HepG2 (cell line): ENCODE data around the gene OR5K4. TPM values are rescaled to one million over a fixed set of nuclear protein-coding genes. Genes with fewer than 3 reads are reported as not detected.

Experiments
- ATAC-seq: fragments of 200-7000 bp; cut with Tn5 transposase; 3 replicates; pipeline ENCODE4 v1.9.1; 2020; ENCODE audit warnings: mild to moderate bottlenecking, moderate library complexity
- BruUV-seq: library from RNA; stranded (reverse); fragments of 400-500 nt; replicated peaks from 2 replicates; lab custom pipeline; 2021; lab: Mats Ljungman, UMichigan
- CTCF ChIA-PET: fragments of 300-600 bp; formaldehyde crosslinking; extraction: SDS; loops from one replicate; lab custom pipeline; 2021; ENCODE audit warnings: low total read pairs, inconsistent platforms, low intra/inter-chr PET ratio; lab: Yijun Ruan, JAX
- POLR2A ChIA-PET: fragments of 350-600 bp; sonication (Branson Sonifier 250); formaldehyde crosslinking; loops from one replicate; lab custom pipeline; 2020; ENCODE audit warnings: antibody characterized with exemption, inconsistent platforms; lab: Yijun Ruan, JAX
- DNase-seq: peaks from one replicate; pipeline ENCODE4 v3.0.0-alpha.2; 2015; ENCODE audit warnings: low spot score
- FAIRE-seq: peaks from 3 replicates; lab custom pipeline; 2011; peaks lifted over from hg19 to GRCh38; lab: Jason Lieb, UNC
- H2AFZ ChIP-seq: one replicate; pipeline ENCODE4 v1.6.1; 2011; ENCODE audit warnings: low read length, inconsistent platforms
- H3K27ac ChIP-seq: fragments of 300-600 bp; 3 replicates; pipeline ENCODE4 v1.8.0; 2011; ENCODE audit warnings: mixed run types, mild to moderate bottlenecking, mixed read lengths, low read length, inconsistent platforms; ENCODE audit not compliant: insufficient read depth; ENCODE audit errors: extremely low read length
- H3K27me3 ChIP-seq, 2 experiments: fragments of 200-600 bp in 1 of 2; 2 replicates in 1 of 2; 3 replicates in 1 of 2; pipeline versions ENCODE4 v1.6.0 to v1.8.0; 2011; ENCODE audit warnings: low read length in 2 of 2, mild to moderate bottlenecking in 2 of 2, moderate library complexity in 2 of 2, inconsistent platforms in 1 of 2; ENCODE audit not compliant: insufficient read depth in 2 of 2, control insufficient read depth in 1 of 2
- H3K36me3 ChIP-seq, 2 experiments: fragments of 200-600 bp in 1 of 2; replicated peaks in 1 of 2; 2 replicates in 1 of 2; 3 replicates in 1 of 2; pipeline versions ENCODE4 v1.5.1 to v1.8.0; 2011; ENCODE audit warnings: low read length in 2 of 2, inconsistent platforms in 1 of 2; ENCODE audit not compliant: insufficient read depth in 2 of 2, control insufficient read depth in 1 of 2
- H3K4me1 ChIP-seq: 2 replicates; pipeline ENCODE4 v1.5.1; 2012; ENCODE audit warnings: low read length, inconsistent platforms; ENCODE audit not compliant: insufficient read depth
- H3K4me2 ChIP-seq: 2 replicates; pipeline ENCODE4 v1.6.0; 2011; ENCODE audit warnings: low read depth, low read length, inconsistent platforms
- H3K4me3 ChIP-seq, 3 experiments: fragments of 200-600 bp in 1 of 3; sonication (generic), shearing (Covaris generic) in 1 of 3; replicated peaks in 1 of 3; 2 replicates each; pipeline ENCODE4 v1.5.1; 2011 to 2016; ENCODE audit warnings: low read length in 3 of 3, inconsistent platforms in 2 of 3, low read depth in 2 of 3, mild to moderate bottlenecking in 2 of 3, control low read depth in 1 of 3, mixed read lengths in 1 of 3; ENCODE audit not compliant: insufficient read depth in 1 of 3
- H3K79me2 ChIP-seq: one replicate; pipeline ENCODE4 v1.6.1; 2011; ENCODE audit warnings: low read length, inconsistent platforms; ENCODE audit not compliant: insufficient read depth
- H3K9ac ChIP-seq: 2 replicates; pipeline ENCODE4 v1.6.0; 2011; ENCODE audit warnings: mild to moderate bottlenecking, low read depth, low read length, inconsistent platforms; ENCODE audit not compliant: insufficient read depth
- H3K9me3 ChIP-seq: 2 replicates; pipeline ENCODE4 v1.5.1; 2012; ENCODE audit warnings: mild to moderate bottlenecking, low read length
- H4K20me1 ChIP-seq: 2 replicates; pipeline ENCODE4 v1.6.0; 2011; ENCODE audit warnings: inconsistent platforms, mild to moderate bottlenecking, low read length, moderate library complexity; ENCODE audit not compliant: insufficient read depth
- ATF4 ChIP-seq, 2 experiments: fragments of 450-650 bp in 1 of 2; sonication (generic) in 1 of 2; formaldehyde crosslinking; IDR thresholded peaks; 2 replicates each; pipeline versions ENCODE4 v1.5.0 to v1.8.0; 2020 to 2022; ENCODE audit warnings: mild to moderate bottlenecking in 1 of 2, missing genetic modification reagents in 1 of 2
- CEBPB ChIP-seq: IDR thresholded peaks from 2 replicates; pipeline ENCODE4 v1.6.1; 2011; ENCODE audit warnings: low read depth, low read length, improper control_type of control experiment, borderline replicate concordance
- CEBPG ChIP-seq: IDR thresholded peaks from 2 replicates; pipeline ENCODE4 v1.6.1; 2016
- DMTF1 ChIP-seq: sonication (generic); formaldehyde crosslinking; IDR thresholded peaks from 2 replicates; pipeline ENCODE4 v1.4.0; 2020; ENCODE audit warnings: mild to moderate bottlenecking, missing genetic modification reagents
- FOXA1 ChIP-seq, 2 experiments: fragments of 450-650 bp in 1 of 2; sonication (generic) in 1 of 2; formaldehyde crosslinking in 1 of 2; IDR thresholded peaks; 2 replicates each; pipeline versions ENCODE4 v1.4.0 to v1.6.1; 2016 to 2020; ENCODE audit warnings: missing genetic modification reagents in 1 of 2
- GFI1 ChIP-seq: sonication (generic); formaldehyde crosslinking; IDR thresholded peaks from 2 replicates; pipeline ENCODE4 v1.5.0; 2020; ENCODE audit warnings: missing genetic modification reagents, mild to moderate bottlenecking, borderline replicate concordance
- IRX3 ChIP-seq: sonication (generic); formaldehyde crosslinking; IDR thresholded peaks from 2 replicates; pipeline ENCODE4 v1.8.1; 2023; ENCODE audit warnings: mild to moderate bottlenecking, low read depth, missing genetic modification reagents, borderline replicate concordance
- JARID2 ChIP-seq: sonication (generic); formaldehyde crosslinking; IDR thresholded peaks from 2 replicates; pipeline ENCODE4 v1.8.1; 2023; ENCODE audit warnings: missing genetic modification reagents, inconsistent platforms; ENCODE audit not compliant: insufficient replicate concordance
- MAFK ChIP-seq, 2 experiments: IDR thresholded peaks in 1 of 2; conservative IDR thresholded peaks in 1 of 2; 2 replicates each; pipeline ENCODE4 v1.6.1; 2011; ENCODE audit warnings: improper control_type of control experiment in 2 of 2, low read length in 2 of 2
- NCOR1 ChIP-seq: fragments of 200-600 bp; sonication (generic); IDR thresholded peaks from 2 replicates; pipeline ENCODE4 v1.7.0; 2017; ENCODE audit warnings: antibody characterized with exemption, low read length, borderline replicate concordance
- NFIC ChIP-seq: IDR thresholded peaks from 2 replicates; pipeline ENCODE4 v1.6.1; 2012; ENCODE audit warnings: mild to moderate bottlenecking, low read length, inconsistent platforms
- NFRKB ChIP-seq: fragments of 450-650 bp; IDR thresholded peaks from 2 replicates; pipeline ENCODE4 v1.6.1; 2017
- NR2F2 ChIP-seq: IDR thresholded peaks from 2 replicates; pipeline ENCODE4 v1.6.1; 2012; ENCODE audit warnings: low read depth, inconsistent platforms, borderline replicate concordance
- RAD21 ChIP-seq: fragments of 450-650 bp; formaldehyde crosslinking; IDR thresholded peaks from 2 replicates; pipeline ENCODE4 v1.5.0; 2020; ENCODE audit warnings: mild to moderate bottlenecking
- SMAD3 ChIP-seq: sonication (generic); formaldehyde crosslinking; IDR thresholded peaks from 2 replicates; pipeline ENCODE4 v1.4.0; 2020; ENCODE audit warnings: missing genetic modification reagents
- SP140L ChIP-seq: sonication (generic); formaldehyde crosslinking; IDR thresholded peaks from 2 replicates; pipeline ENCODE4 v1.4.0; 2020; ENCODE audit warnings: missing genetic modification reagents, borderline replicate concordance
- STAG1 ChIP-seq: sonication (generic); formaldehyde crosslinking; IDR thresholded peaks from 2 replicates; pipeline ENCODE4 v1.4.0; 2020; ENCODE audit warnings: missing genetic modification reagents
- ZFP90 ChIP-seq: sonication (generic); formaldehyde crosslinking; IDR thresholded peaks from 2 replicates; pipeline ENCODE4 v1.8.0; 2022; ENCODE audit warnings: missing genetic modification reagents, mild to moderate bottlenecking, inconsistent platforms, borderline replicate concordance
- ZNF362 ChIP-seq: sonication (generic); formaldehyde crosslinking; IDR thresholded peaks from 2 replicates; pipeline ENCODE4 v1.4.0; 2020; ENCODE audit warnings: missing genetic modification reagents, mild to moderate bottlenecking, borderline replicate concordance
- ZNF614 ChIP-seq: IDR thresholded peaks from 2 replicates; pipeline ENCODE4 v1.6.1; 2018; ENCODE audit warnings: missing biosample characterization, missing genetic modification reagents, inconsistent platforms, borderline replicate concordance
- ZZZ3 ChIP-seq: sonication (generic); formaldehyde crosslinking; IDR thresholded peaks from 2 replicates; pipeline ENCODE4 v1.4.0; 2020; ENCODE audit warnings: missing genetic modification reagents, mild to moderate bottlenecking, borderline replicate concordance
- WGBS: methylation state at CpG from one replicate; pipeline ENCODE4 v1.1.6; 2017; ENCODE audit warnings: low lambda C conversion rate; 5-methylcytosine and 5-hydroxymethylcytosine counted together
- in situ Hi-C: cut with HindIII; loops from 2 replicates; pipeline ENCODE4 v1.10.0; 2017; ENCODE audit warnings: low pct_unique_long_range_greater_than_20kb; ENCODE audit not compliant: extremely low pct_ligation_motif_present
- intact Hi-C: fragments of 100-400 bp; cut with micrococcal nuclease; formaldehyde crosslinking; loops from one replicate; pipeline ENCODE4 v1.10.0; 2022; ENCODE audit not compliant: unreplicated experiment
- polyA plus RNA-seq, 8 experiments: library from polyadenylated mRNA; depleted of rRNA in 3 of 8; stranded (reverse) in 7 of 8; unstranded in 1 of 8; fragments of >200 nt; fragmentation: Illumina TruSeq in 4 of 8; extraction: Trizol in 4 of 8; gene quantifications; 2 replicates each; pipeline versions ENCODE4 v1.2.1 to v1.2.3, GENCODE V29; 2011 to 2016; ENCODE audit warnings: low read depth in 4 of 8, missing spikeins in 1 of 8, mixed read lengths in 1 of 8; ENCODE audit not compliant: insufficient read depth in 1 of 8
- total RNA-seq, 5 experiments: library from RNA; depleted of rRNA; stranded (reverse); fragments of >200 nt; fragmentation: Illumina TruSeq; extraction: Trizol; gene quantifications; 2 replicates each; pipeline ENCODE4 v1.2.3, GENCODE V29; 2016; ENCODE audit warnings: low read depth in 1 of 5

The OR5K4 gene
- total and polyA plus RNA-seq, 2 of the 13 experiments (the other 11 are each of a cell fraction or from before 2014, with no cell fraction given), result not detected

- H2AFZ ChIP-seq, result no peak overlapping the region
- H3K79me2 ChIP-seq, result no peaks in the 10 kb centered on the region
- H3K4me2 ChIP-seq, result no peak overlapping the region
- CTCF ChIA-PET, result no interaction called here
- POLR2A ChIA-PET, result no interaction called here
- BruUV-seq, result no TSS peak
- intact Hi-C loops, result loop anchor here (2.0 to 5.0 kb wide), 2 partner anchors 213 to 232 kb away; partner anchors contain the start of gene CPOX
- no peaks in the 10 kb centered on the region; a peak in 1 of 5 replicates for H3K27me3 ChIP-seq
- ATAC-seq, result peak; percentile 99
- H3K36me3 ChIP-seq, result no peaks in the 10 kb centered on the region
- peak; percentile 49 for DNase-seq
- no peak overlapping the region for H3K27ac ChIP-seq
- H4K20me1 ChIP-seq, result no peaks in the 10 kb centered on the region
- in situ Hi-C loops, result no loop called here
- FAIRE-seq, result no peak
- H3K9me3 ChIP-seq, result peaks cover 6% of the 10 kb centered on the region; the same call in 1 of the 2 replicates
- no peak overlapping the region for H3K9ac ChIP-seq
- WGBS, result no CpG with 5 or more reads among the region's 1 CpG
- no peak overlapping the region for H3K4me3 ChIP-seq
- no peaks in the 10 kb centered on the region for H3K4me1 ChIP-seq
- TF ChIP-seq ATF4 (CRISPR knock-in tag; IDR thresholded peaks at IDR 0.05) (peak in 1 of 2 experiments; percentile 72; a peak in 2 of 4 replicates), ZNF614 (CRISPR knock-in tag) (no peak), NR2F2 (no peak), JARID2 (CRISPR knock-in tag) (no peak), ZNF362 (CRISPR knock-in tag) (no peak), RAD21 (0 out of 2 replicates have a peak, but pooled peaks have one; percentile 19), CEBPG (CRISPR knock-in tag) (0 out of 2 replicates have a peak, but pooled peaks have one; percentile 21), DMTF1 (CRISPR knock-in tag) (no peak), NFIC (no peak), ZFP90 (CRISPR knock-in tag) (no peak), FOXA1 (IDR thresholded peaks at IDR 0.05) (no peak), FOXA1 (CRISPR knock-in tag; IDR thresholded peaks at IDR 0.05) (peak; percentile 57), MAFK (conservative IDR thresholded peaks at IDR 0.05 in 1 of 2, IDR thresholded peaks at IDR 0.05 in 1 of 2; ENCODE audit: low read length in 2 of 2) (peak in 1 of 2 experiments; percentile 39; a peak in 2 of 4 replicates), GFI1 (CRISPR knock-in tag) (no peak), SP140L (CRISPR knock-in tag) (no peak), ZZZ3 (CRISPR knock-in tag) (no peak), SMAD3 (CRISPR knock-in tag) (no peak), STAG1 (CRISPR knock-in tag) (peak; percentile 63), CEBPB (no peak), NFRKB (no peak), NCOR1 (no peak), IRX3 (no peak)
These were observed 6.5 kb downstream of the OR5K4 start for GRCh38 chr3:98359993-98360675.
